Activated CD4-positive, CD25-positive, alpha-beta regulatory T cell treated with anti-CD3 and anti-CD28 coated beads, Interleukin-2, amount 50 U/mL, for 24 hours (primary cell): ENCODE results near the gene EFNB3.

Source experiments
- ATAC-seq, 2 donors: fragments of 150-1000 bp; cut with Tn5 transposase; one replicate each; pipeline ENCODE4 v1.10.0; 2021; ENCODE audit warnings: mild to moderate bottlenecking in 1 of 2, moderate library complexity in 1 of 2

Gene EFNB3

DNA sequence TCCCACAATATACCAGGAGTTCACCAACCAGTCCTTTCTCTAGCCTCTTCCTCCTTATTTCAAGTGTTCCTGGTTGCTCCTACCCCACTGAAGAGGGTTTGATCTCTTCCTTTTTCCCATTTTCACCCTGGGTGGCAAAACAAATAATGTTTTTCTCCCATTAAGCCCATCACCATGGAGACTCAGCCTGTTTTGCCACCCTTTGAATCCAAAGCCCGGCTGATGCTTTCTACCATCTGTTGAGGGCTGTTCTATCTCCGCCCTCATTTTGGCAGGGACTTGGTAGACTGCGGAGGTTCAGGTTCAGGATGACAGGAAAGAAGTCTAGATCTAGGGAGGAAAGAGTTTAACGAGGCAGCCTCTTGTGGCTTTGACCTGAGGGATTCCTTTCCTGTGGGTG, 15.1 kb downstream of the EFNB3 start:
- no peak for ATAC-seq

DNA sequence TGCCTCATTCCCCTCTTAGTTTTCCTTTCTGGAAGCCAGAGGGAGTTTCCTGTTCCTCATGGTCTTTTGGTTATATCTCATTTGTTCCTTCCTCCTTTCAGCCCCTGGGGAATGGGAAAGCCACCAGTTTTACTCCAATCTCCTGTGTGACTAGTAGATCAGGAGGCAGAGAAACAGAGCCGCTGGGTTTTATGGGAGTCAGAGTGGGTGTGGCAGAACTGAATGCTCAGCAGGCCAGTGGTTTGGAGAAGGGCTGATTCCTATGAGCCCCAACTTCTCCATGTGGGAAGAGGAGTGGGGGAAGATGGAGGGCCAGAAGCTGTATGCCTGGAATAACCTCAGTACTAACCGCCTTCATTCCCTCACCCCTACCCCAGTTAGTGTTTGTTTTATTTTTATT, 16.6 kb downstream of the EFNB3 start:
- no peak for ATAC-seq

DNA sequence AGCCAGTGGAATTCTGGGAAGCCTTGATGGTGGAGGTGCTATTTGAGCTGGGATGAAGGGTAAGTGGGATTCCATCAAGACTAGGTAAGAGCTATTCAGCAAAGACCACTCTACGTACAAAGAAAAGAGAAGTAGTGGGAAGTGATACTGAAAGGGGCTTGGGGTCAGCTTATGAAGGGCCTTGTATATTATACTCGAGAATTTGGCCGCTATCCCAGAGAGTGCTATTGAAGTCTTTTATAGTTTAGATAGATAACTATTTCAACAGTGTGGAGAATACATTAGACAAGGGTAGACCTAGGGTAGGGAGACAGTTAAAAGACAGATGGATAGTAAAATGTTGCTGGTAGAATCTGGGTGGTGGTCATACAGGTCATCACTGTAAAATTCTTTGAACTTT, 22.9 kb downstream of the EFNB3 start:
- no peak for ATAC-seq

DNA sequence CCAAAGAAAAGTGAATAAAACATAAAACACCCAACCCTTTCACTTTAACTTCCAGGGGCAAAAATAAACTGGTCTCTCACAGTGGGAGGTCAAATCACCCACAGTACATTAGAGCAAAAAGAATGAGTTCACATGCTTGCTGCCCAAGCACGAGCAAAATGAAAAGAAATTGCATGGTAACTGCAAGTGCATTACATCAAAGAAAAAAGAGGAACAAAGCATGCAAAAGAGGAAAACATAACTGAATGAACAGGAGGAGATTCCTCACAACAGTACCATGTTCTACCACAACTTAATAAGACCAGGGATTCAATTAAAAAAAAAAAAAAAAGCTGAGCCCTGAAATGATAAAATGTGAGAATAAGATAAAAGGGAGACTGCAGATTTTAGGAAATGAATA, 24.8 kb downstream of the EFNB3 start:
- no peak for ATAC-seq

DNA sequence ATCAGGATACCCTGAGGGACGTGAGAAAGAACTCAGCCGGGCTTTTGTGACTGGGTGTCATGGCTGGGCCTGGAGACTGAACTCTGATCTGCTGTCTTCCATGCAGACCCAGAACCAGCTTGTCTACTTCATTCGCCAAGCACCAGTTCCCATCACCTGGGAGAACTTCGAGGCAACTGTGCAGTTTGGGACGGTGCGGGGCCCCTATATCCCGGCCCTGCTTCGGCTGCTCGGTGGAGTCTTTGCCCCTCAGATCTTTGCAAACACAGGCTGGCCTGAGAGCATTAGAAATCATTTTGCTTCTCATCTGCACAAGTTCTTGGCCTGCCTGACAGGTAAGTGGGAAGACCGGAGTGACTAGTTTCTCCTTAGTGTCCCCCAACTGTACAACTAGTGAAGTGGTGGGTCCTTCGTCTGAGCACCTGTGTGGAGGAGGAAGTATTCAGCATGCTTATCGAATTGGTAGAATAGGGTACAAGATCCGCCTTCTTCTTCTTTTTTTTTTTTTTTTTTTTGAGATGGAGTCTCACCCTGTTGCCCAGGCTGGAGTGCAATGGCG, 28.1 kb downstream of the EFNB3 start:
- ATAC-seq, result no peak

DNA sequence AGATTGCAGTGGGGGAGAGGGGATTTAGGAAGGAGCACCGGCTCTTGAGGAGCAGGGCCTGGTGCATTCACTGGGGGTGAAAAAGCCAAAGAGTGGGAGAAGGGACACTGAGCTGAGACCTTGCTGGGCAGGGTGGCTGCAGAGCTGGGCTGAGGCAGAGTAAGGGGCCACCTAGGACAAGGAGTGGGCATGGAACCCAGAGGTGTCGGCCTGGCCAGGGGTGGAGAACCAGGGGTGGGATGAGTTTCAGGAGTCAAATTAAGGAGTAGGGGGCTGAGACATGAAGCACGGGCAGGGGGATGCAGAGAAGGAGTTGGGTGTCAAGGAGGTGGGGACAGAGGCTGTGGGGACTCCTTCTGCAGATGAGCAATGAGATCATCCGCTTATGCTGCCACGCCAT, 32.6 kb downstream of the EFNB3 start:
- ATAC-seq, result no peak

DNA sequence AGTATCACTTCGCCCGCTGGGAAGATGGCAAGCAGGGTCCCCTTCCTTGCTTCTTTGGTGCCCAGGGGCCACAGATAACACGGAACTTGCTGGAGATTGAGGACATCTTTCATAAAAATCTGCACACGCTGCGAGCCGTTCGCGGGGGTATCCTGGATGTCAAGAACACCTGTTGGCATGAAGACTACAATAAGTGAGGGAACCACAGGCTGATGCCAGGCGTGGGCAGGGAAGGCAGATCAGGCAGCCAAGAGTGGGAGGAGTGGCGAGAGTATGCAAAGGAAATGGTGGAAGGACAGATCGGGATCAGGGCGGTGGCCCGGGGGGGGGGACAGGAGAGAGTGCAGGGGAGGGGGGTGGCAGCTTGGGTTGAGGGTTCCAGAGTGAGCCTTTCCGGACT, 34.7 kb downstream of the EFNB3 start:
- ATAC-seq, result no peak

DNA sequence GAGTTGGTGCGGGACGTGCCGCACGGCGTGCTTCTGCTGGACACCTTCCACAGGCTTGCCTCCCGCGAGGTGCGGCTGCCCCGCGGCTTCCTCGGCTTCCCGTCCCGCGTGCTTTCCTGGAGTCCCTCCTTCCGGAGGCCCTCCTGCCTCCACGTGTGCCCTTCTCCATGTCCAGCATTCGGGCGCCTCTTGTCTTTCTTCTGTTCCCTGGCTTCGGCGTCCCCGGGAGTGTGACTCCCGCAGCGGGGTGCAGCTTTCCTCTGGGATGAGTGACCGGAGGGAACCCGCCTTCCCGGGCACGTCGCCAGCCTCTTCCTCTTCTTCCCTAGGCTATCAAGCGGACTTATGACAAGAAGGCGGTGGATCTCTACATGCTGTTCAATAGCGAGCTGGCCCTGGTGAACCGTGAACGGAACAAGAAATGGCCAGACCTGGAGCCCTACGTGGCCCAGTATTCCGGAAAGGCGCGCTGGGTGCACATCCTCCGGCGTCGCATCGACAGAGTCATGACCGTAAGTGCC, 35.5 kb downstream of the EFNB3 start:
- no peak for ATAC-seq

DNA sequence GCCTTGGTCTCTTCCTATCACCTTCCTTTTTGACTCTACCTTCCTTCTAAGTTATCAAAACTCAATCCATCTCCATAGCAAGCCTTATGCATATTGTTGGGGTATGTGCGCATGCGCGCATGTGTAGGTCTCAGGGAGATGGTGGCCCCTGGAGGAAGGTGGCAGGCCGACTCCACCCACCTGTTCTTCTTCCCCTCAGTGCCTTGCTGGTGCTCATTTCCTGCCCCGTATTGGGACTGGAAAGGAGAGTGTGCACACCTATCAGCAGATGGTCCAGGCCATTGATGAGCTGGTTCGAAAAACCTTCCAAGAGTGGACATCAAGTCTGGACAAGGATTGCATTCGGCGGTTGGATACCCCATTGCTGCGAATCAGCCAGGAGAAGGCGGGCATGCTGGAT, 37.7 kb downstream of the EFNB3 start:
- ATAC-seq, result no peak

DNA sequence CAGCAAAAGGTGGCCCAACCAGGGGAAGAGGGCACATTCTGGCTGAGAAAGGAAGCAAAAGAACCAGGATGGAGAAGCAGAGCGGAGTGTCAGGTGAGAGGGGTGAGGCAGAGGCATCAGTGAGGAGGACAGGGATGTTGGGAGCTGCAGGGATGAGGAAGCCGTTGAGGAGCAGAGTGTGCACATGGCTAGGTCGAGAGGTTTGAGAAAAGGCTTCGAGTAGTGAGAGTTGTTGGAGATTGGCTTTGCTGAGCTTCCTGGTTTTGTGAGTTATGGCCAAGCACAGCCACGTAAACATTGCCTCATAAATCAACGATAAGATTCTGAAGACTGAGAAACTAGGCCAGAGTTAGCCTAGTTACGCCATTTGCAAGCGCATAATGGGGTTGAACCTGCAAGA, 39.4 kb downstream of the EFNB3 start:
- ATAC-seq, result no peak

DNA sequence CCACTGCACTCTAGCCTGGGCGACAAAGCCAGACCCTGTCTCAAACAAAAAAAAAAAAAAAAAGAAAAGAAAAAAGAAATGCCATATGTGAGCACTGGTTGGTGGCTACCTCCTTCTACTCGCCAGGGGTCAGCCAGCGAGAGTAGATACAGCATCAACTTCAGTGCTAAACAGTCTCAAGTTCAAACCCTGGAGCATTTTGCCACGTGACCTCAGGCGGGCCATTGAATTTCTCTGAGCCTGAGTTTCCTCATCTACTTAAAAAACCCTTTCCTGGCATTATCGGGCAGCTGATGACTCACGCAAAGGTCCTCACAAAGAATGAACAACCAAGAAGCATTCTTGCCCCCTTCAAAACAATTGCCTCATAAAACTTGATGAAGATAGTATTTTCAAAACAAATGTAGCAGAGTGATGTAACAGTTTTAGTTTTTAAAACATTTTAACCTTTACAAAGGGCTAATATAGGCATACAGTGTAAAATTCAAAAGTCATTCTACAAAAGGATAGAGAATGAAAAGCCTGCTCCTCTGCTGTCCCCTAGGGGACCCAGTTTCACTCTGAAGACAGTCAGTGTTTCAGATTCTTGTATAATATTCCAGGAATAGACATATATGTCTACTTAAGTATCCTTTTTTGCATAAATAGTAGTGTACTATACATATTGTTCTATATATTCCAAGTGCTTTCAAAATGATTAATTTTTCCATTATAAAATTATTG, 40.9 kb downstream of the EFNB3 start:
- ATAC-seq, result no peak

DNA sequence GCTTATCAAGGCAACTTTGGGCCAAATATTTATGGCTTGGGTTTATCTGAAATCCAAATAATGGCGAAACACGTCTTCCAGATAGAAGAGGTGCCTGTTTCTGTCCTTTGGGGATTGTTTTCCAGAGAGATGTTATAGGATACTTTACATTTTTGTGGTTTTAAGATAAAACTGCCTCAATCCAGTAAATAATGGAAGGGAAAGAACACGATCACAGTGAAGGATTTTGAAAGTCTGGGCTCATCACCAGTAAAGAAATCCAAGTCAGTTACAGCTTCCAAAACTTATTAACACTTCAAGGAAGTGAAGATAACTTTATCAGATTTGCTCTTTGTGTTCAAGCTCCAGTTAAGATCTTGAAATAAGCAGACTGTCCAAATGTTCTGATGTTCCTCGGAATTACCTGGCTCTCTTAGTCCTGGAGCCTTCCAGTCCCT, 42.7 kb downstream of the EFNB3 start:
- no peak for ATAC-seq

DNA sequence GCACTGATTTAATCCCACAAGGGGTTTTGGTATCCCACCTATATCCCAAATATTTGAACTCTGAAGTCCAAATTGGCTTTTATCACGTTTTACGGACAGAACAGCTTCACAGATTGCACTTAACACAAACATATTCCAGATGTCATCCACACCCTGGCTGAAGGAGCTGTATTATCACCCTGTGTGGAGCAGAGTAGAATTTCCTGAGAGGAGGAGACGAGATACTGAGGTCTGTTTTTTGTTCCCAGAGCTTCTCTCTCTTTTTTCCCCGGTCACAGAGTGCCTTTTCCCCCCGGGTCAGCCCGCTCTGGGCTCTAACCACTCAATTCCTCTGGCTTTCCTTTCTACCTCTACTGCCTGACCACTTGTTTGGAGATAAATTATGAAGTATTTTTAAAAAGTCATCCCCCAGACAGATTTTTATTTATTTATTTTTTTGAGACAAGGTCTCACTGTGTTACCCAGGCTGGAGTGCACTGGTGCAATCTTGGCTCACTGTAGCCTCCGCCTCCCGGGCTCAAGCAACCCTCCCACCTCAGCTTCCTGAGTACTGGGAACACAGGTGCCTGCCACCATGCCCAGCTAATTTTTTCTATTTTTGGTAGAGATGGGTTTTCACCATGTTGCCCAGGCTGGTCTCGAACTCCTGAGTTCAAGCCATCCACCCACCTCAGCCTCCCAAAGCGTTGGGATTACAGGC, 43.2 kb downstream of the EFNB3 start:
- no peak for ATAC-seq

DNA sequence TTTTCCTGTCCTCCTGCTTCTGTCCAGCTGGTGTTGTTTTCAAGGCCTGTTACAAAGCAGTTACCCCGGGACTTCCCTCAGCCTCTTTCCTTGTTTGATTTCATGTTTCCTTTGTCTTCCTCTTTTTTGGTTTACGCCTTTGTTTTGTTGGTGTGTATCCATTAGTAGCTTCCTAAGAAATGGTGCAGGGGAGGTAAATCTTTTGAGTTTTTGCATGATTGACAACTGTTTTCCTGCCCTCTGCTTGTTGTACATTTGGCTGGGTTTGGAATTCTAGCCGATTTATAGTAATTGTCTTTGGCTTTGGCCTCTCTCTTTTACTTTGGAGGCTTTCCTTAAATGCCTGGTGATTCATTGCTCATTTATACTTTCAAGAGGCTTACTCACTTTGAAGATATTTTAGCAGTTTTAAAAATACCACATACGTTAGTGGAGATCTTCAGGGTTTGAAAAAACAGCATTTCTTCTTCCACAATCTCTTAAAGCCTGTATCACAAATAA, 45.4 kb downstream of the EFNB3 start:
- no peak for ATAC-seq

DNA sequence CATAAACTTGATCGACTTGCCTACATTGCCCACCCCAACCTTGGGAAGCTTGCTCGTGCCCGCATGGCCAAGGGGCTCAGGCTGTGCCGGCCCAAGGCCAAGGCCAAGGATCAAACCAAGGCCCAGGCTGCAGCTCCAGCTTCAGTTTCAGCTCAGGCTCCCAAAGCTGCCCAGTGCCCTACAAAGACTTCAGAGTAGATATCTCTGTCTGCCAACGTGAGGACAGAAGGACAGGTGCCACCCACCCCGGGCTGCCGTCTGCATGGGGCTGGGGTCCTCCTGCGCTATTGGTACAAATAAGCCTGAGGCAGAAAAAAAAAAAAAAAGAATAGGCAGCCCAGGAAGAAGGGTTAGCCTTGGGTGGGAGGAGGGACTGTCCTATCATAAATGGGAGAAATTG, 49.7 kb downstream of the EFNB3 start:
- no peak for ATAC-seq

DNA sequence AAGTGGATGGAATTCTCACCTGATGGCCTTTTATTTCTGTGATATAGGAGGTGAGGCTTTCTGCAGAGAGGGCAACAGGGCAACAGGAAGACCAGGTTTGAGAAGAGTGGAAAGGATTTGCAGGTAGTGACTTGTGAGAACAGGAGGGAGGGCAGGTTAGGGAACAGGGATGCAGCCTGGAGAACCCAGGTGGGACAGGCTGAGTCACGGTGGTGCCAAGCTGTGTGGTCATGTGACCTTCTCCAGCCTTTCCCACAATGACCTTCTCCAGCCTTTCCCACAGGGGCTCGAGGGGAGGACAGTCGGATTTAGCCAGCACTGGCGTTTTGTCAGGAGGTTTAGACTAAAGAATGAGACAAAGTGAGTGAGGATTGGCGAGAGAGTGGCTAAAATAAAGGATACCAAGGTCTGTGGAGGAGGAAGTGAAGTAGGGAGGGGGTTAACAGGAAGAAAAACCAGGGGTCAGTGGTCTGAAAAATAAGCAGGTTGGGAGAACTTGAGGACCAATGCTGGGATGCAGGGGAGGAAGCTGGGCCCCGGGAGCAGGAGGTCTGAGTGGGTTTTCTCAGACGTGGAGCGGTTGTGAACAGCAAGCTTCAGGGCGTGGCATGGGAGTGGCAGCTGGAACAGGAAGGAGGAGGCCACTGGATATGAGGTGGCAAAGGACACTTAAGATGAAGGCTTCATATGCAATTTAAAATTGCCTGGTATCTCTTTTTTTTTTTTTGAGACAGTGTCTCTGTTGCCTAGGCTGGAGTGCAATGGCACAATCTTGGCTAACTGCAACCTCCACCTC, 50.3 kb downstream of the EFNB3 start:
- no peak for ATAC-seq

DNA sequence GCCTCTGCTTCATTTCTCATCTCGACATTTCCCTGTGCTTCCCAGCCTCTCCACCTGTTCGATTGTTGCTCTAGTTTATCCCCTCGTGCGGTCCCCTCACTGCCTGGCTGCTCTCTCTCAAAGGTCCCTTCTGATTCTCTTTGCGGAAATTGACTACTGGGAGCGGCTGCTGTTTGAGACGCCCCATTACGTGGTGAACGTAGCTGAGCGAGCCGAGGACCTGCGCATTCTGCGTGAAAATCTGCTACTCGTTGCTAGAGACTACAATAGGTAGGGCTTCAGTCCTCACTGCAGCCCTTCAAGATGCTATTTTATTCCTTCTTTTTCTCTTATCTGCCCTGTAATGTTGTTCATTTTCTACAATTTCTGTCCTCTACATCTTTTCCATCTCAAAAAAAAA, 52.0 kb downstream of the EFNB3 start:
- no peak for ATAC-seq
